HG02763 (cell line): Measurements from ENCODE around the gene SLC25A26.

Experiments used
- ATAC-seq: cut with Tn5 transposase; IDR thresholded peaks from one replicate; pipeline ENCODE4 v1.9.1; 2021; ENCODE audit warnings: mild to moderate bottlenecking, moderate library complexity; ENCODE audit not compliant: unreplicated experiment

Gene SLC25A26, protein sequence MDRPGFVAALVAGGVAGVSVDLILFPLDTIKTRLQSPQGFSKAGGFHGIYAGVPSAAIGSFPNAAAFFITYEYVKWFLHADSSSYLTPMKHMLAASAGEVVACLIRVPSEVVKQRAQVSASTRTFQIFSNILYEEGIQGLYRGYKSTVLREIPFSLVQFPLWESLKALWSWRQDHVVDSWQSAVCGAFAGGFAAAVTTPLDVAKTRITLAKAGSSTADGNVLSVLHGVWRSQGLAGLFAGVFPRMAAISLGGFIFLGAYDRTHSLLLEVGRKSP

DNA sequence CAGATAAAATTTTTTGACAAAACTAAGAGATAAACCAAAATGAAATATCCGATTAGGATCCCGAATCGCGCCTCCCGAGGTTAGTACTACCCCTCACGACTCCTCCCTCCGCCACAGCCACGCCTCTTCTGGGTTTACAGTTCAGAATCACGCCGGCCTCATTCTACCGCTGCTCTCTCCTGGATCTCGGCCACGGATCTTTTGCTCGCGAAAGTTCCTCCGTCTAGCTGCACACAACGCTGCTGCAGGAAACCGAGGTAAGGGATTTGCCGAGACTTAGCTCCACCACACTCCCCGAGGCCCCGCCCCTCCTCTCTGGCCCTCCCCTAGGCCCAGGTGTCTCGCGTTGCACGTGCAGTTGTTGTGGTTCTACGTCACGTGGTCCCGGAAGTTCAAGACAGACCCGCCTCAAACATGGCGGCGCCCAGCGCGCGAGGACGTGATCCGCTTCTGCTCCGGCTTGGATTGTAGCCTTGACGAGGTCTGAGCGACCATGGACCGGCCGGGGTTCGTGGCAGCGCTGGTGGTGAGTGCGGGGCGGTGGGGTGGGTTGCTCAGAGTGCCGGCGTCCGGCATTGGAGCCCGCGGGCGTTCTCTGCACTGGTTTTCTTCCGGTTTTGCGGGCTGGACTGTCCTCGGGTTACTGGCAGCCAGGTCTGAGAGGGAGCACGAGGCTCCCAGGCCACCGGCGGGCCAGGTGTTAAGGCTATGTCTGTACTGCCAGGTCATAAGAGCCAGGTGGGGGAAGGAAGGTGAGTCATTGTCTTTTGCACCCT lies at the start of gene SLC25A26:
Gene SLC25A26 (plus strand): TSS at position 400 of the 776 bp plus-strand sequence. CDS start 94 bp downstream, at position 494.
- ATAC-seq: peak; percentile 99

DNA sequence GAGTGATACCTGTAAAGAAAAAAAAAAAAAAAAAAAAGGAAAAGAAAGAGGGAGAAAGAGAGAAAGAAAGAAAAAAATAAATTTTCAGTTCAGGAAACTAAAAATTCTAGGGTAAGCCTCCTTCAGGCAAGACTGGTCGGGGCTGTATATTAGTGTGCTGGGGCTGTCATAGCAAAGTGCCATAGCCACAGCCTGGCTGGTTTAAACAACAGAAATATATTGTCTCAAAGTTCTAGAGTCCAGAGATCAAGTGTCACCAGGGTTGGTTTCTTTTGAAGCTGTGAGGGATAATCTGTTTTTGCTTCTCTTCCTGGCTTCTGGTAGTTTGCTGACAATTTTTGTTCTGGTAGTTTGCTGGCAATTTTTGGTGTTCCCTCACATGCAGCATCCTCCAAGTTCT lies 48.4 kb upstream of the SLC25A26 start:
- no peak for ATAC-seq

DNA sequence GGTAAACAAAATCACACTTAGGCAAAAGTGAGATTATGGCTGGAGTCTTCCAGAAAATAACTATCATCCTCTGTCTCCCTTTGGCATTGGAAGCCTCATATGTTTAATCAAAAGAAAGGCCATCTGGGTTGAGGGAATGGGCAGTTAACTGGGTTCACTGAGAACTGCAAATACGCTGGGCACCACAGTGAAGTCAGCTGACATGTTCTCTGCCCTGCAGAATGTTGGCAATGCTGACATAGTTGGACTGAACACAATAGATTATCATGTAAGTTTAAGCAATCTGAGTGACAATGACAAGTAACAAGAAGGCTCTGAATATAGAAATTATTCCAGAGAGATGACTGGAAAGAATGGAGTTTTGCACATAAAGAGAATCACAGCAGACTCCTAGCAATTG lies 43.8 kb upstream of the SLC25A26 start:
- ATAC-seq: no peak

DNA sequence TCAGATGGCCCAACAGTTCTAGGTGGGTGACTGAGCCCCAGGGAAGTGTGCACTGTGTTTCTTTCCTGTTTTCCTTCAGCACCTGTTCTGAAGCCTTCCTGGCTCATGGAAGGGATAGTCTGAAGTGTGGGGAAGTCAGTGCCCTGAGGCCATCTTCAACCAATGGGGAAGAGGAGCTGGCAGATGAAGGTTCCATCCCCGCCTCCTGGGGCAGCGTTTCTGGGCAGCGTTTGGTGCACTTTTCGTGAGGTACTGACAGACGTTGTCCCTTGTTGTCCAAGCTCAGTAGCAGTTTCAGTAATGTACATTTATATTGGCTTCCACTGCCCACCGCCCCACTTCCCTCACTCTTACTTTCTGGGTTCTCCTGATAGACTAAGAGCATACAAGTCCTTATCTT lies 42.6 kb upstream of the SLC25A26 start:
- no peak for ATAC-seq

DNA sequence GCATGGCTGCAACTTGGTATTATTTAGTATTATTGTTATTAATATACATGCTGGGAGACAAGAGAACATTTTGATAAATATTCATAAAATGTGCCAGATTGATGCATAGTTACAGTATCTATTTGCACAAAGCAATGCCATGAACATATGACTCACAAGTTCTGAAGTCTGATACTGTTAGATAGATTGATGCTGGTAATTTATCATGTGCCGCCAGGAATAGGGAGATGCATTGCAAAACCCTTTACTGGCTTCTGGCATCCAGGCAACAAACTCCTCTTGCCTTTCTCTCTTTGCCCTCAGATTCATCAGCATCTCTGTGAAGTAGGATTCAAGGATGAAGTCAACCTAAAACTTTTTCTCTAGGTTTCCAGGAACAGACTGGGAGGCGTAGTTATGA lies 41.0 kb upstream of the SLC25A26 start:
- no peak for ATAC-seq

DNA sequence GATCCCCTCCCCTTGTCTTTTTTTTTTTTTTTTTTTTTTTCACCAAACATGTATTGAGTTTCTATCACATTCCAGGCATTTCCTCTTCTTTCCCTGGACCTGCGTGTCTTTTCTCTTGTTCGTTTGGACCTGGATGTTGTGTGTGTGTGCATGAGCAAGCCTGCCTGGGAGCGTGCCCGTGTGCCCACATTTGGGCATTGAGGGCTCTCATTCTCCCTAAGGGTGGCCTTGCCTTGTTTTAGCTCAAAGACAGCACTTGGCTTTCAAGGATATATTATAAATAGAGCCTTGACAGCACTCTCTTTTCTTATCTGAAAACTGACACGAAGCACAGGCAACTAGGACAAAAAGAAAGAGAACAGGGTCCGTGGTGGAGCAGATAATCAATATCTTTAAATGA lies 39.0 kb upstream of the SLC25A26 start:
- no peak for ATAC-seq

DNA sequence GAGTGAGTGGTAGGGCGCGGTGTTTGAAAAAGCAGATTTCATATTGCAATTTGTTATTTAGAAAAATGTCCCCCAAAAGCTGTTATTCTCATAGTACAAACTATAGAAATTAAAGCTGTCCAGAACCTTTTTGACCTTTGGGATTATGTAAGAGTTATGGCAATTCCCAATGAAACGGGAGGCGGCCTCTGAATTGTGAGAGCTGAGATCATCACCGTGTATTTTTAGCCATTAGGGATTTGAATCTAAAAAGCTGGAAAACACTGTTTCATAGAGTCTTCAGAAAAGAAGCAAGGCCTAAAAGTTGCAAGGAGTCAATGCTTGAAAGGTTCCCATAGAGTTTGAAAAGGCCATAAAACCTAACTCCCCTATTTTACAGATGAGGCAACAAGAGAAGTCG lies 38.6 kb upstream of the SLC25A26 start:
- no peak for ATAC-seq

DNA sequence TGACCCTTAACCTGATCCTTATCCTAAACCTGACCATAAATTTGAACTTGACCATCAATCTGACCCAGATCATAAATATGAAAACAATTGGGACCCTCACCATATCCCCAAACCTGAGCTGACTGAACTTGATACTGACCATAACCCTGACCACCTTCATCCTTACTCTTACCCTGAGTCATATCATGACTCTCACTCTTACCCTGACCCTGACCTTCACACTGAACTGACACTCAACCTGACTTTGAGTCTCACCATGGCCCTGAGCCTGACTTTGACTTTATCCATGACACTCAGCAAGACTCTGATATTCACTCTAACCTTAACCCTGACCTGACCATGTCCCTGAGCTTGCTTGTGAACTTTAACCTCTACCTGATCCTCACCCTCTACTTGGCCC lies 34.3 kb upstream of the SLC25A26 start:
- no peak for ATAC-seq

DNA sequence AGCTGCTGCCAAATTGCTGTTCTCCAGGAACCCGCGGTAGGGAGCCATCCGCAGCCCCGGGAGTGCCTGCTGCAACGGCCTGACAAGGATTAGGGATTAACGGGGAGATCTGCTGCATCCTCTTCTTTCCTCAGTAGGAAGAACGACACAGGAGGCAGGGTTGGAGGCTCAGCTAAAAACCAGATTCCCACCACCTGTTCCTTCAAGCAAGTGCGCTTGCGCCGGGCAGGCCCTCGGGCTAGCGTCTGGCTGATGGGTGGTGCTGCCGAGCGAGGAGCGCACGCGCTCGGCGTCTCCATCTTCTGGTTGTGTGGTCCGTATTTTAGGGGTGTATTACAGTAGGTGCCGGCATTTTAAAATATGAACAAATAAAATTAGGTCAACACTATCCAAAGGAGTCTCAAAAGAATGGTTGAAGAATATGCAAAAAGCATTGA lies 25.4 kb upstream of the SLC25A26 start:
- ATAC-seq: no peak

DNA sequence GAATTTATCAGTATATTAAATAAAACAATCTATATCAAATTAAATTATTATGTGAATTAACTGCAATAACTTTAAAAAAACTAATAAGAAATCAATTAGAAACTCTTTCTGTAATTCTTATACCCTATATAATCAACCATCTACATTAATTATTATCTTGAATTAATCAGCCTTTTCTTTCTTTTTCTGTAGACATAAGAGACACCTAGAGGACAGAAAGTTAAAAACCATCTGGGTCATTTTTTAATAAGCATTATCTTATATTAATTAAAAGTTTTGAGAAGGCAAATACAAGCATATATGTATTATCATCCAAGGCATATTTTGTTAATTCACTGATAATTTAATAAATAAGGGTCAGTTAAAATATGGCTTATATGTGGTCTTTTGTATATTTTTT lies 24.2 kb upstream of the SLC25A26 start:
- no peak for ATAC-seq

DNA sequence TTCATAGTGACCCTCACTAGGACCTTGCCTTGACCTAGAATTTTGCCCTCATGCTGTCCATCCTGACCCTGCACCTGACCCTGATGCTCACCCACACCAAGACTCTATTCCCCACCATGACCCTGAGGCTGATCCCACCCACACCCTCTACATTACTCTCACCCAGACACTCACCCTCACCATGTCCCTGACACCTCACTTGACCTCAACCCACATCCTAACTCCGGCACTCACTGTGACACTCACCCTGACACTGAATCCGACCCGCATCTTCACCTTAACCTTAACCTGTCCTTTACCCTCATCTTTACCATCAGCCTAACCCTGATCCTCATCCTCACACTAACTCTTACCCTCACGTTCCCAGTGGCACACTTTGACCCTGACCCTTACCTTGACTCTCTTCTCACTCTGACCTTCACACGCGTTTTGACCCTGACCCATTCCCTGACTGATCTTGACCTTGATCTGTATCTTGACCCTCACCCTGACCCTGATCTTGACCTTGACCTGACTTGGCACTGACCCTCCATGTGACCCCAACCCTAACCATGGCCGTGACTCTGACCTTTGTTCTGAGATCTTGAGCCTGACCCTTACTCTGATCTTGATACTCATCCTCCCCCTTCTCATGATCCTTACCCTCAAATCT lies 22.2 kb upstream of the SLC25A26 start:
- ATAC-seq: no peak

DNA sequence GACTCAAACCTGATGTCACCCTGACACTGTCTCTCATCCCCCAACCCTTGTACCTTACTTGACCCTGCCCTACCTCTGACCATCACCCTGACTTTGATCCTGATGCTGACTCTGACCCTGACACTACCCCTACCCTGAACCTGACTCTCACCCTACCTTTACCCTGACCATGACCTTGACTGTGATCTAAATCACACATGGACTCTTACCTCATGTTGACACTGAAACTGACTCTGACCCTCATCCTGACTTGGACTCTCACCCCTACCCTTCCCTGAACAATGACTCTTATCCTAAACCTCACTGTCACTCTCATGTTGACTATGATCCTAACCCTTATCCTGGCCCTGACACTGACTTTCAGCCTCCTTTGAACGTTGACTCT lies 21.7 kb upstream of the SLC25A26 start:
- ATAC-seq: no peak

DNA sequence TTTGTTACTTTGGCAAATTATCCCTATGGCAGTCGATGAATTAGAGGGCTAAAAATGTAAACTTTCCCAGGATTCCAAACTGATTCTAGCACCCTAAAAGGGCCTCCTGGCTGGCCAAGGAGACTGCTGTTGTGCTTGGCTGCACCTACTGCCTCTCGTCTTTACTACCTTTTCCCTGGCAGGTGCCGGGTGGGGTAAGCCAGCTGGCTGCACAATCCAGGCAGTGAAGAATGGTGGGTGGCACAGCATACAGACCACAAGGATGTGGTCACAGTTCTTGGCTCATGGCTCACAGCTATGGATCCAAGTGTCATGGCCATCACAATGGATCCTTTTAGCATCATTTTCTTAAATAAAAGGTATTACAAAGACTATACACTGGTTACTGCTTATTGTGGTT lies 20.7 kb upstream of the SLC25A26 start:
- ATAC-seq: no peak

DNA sequence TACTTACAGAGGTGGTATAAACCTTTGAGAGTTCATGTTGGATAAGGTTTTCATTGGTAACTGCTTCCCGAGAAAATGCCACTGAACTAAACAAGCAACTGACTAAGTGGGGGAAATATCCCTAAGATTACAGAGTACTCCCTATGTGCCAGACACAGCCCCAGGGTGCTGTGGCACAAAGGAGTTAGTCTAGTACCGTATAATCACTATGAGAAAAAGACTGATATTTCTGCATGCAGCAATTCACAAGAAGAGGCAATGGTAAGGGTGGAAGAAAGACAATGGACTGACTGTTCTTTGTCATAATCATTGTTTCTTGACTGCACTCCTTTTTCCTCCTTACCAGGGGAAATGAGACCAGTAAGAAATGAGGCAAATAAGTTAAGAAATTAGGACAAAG lies 20.0 kb upstream of the SLC25A26 start:
- ATAC-seq: no peak

DNA sequence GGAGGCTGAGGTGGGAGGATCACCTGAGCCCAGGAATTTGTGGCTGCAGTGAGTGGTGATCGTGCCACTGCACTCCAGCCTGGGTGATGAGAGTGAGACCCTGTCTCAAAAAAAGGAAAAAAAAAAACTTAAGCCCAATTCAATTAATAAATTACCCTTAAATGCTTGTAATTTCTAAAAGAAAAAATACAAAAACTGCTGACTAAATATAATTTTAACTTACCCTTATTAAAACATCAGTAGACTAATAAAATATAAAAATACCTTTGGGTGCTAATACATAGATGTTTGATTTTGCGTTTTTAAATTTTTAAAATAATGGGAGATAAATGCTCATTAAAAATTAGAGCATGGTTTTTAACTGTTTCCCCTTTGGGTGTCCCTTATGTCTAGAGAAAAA lies 17.5 kb upstream of the SLC25A26 start:
- ATAC-seq: no peak

DNA sequence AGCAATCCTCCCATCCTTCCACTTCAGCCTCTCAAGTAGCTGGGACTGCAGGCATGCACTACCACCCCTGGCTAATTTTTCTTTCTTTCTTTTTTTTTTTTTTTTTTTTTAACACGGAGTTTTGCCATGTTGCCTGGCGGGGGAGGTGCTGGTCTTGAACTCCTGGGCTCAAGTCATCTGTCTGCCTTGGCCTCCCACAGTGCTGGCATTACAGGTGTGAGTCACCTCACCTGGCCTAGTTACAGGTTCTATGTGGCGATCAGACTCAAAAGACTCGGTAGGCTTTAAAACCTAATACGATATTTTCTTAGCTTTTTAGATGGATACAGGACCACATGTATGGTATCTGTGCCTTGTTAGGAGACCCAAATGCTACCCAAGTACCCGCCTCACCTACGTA lies 14.0 kb upstream of the SLC25A26 start:
- ATAC-seq: no peak

DNA sequence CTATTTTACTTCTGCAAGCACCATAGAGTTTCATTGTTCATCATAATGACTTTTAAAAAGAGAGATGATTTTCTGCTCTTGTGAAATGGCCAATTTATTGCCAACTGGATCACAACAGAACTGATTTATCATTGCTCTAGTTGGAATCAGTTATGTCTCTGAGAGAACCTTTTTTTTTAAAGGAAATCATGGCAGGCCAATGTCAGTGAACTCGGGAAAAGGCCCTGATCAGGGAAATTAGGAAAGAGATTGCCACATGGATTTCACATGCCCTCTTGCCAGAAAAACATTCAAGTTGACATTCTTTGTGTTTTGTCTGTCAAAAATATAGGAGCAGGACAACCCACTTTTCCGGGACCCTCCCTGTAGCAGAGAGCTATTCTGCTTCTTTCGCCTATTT lies 12.6 kb upstream of the SLC25A26 start:
- ATAC-seq: no peak

DNA sequence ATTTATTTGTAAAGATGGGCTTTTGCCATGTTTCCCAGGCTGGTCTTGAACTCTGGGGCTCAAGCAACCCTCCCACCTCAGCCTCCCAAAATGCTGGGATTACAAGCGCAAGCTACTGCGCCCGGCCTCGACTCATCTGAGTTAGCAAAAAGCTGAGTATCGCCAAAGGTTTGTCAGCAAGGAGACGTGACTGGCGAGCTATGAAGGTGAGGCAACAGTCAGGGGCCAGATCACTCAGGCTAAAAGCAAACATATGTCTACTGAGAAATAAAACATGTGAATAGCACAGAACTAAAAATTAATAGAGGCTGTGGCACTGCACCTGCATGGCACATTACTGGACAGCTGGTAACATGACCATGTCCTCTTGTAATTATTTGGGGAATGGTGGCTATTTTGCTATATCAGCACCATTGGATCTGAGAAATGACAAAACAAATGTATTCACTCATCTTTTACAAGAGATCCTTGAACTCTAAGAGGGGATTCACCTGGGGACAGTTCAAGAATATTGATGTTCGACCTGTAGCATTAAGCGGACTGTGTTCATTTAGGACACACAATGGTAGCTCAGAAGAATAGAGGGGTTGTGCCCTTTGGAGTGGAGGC lies 10.0 kb upstream of the SLC25A26 start:
- ATAC-seq: no peak

DNA sequence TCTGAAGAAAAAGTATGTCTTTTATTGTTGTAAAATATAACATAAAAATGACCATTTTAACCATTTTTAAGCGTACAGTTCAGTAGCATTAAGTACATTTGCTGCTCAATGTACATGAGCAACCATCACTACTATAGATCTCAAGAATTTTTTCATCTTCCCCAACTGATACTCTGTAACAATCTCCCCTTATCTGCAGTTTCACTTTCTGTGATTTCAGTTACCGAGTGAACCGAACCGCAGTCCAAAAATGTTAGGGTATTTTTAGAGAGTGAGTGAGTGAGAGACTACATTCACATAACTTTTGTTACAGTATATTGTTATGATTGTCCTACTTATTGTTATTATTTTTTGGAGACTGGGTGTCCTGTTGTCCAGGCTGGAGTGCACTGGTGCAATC lies 9.0 kb upstream of the SLC25A26 start:
- ATAC-seq: no peak

DNA sequence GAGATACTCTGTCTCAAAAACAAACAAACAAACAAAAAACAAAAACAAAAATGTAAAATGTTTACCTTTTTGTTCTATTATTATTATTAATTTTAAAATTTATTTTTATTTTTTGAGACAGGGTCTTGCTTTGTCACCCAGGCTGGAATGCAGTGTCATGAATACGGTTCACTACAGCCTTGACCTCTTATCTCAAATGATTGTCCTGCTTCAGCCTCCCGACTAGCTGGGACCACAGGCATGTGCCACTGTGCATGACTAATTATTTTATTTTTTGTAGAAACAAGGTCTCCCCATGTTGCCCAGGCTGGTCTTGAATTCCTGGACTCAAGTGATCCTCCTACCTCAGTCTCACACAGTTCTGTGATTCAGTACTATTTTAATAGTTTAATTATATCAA lies 5.7 kb upstream of the SLC25A26 start:
- ATAC-seq: no peak

DNA sequence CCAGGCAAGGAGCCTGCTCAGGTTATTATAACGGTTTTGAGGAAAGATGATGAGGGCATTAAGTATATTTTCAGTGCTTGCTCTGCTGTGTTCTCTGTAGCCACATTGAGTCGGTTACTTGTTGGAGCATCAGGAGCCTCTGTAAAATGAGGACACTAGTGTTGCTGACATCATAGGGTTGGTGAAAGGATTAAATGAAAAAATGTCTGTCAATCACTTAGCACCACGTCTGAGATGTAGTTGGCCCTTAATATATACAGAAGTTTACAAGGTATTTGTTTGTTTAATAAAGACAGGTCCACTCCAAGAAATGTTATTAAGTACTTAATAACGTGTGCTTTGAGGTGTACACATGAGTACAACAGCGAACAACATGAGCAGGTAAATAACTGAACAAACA lies 735 bp upstream of the SLC25A26 start:
- ATAC-seq: no peak

DNA sequence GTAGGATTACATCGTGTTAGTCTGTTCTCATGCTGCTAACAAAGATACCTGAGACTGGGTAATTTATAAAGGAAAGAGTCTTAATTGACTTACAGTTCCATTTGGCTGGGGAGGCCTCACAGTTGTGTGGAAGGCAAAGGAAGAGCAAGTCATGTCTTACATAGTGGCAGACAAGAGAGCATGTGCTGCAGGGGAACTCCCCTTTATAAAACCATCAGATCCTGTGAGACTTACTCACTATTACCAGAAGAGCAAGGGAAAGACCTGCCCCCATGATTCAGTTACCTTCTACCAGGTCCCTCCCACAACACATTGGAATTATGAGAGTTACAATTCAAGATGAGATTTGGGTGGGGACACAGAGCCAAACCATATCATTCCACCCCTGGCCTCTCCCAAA lies 3.4 kb downstream of the SLC25A26 start:
- no peak for ATAC-seq
